H1 (cell line): ENCODE data around the gene L3MBTL2. TPM values are rescaled to one million over a fixed set of nuclear protein-coding genes. Genes with fewer than 3 reads are reported as not detected.

Source experiments
- CTCF ChIA-PET: fragments of 300-600 bp; sonication (Branson Sonifier 250); formaldehyde crosslinking; loops from one replicate; lab custom pipeline; 2021; ENCODE audit not compliant: partially characterized antibody; lab: Charles Lee
- POLR2A ChIA-PET: fragments of 300-600 bp; sonication (Branson Sonifier 250); formaldehyde crosslinking; loops from one replicate; lab custom pipeline; 2021; ENCODE audit warnings: inconsistent platforms; ENCODE audit not compliant: partially characterized antibody; lab: Charles Lee
- DNase-seq, 2 experiments: peaks; one replicate each; pipeline versions ENCODE4 v3.0.0 to v3.0.0-alpha.2; 2010 to 2022; ENCODE audit warnings: low spot score in 2 of 2, low read depth in 1 of 2, mixed read lengths in 1 of 2
- FAIRE-seq: peaks from 2 replicates; lab custom pipeline; 2011; peaks lifted over from hg19 to GRCh38; lab: Jason Lieb, UNC
- H2AFZ ChIP-seq: 2 replicates; pipeline ENCODE4 v1.8.1; 2012; ENCODE audit warnings: low read length, inconsistent platforms
- H2AK5ac ChIP-seq: 2 replicates; pipeline ENCODE4 v1.6.1; 2013; ENCODE audit warnings: low read depth, low read length
- H2BK120ac ChIP-seq: replicated peaks from 2 replicates; pipeline ENCODE3; 2013; ENCODE audit warnings: low read depth, low read length, inconsistent platforms
- H2BK12ac ChIP-seq: 2 replicates; pipeline ENCODE4 v1.6.1; 2013; ENCODE audit warnings: low read depth, low read length
- H2BK15ac ChIP-seq: 2 replicates; pipeline ENCODE4 v1.6.1; 2013; ENCODE audit warnings: low read length
- H2BK20ac ChIP-seq: 2 replicates; pipeline ENCODE4 v1.6.1; 2013; ENCODE audit warnings: low read length
- H2BK5ac ChIP-seq: 2 replicates; pipeline ENCODE4 v1.6.1; 2013; ENCODE audit warnings: low read depth, low read length
- H3K14ac ChIP-seq: 2 replicates; pipeline ENCODE4 v1.6.1; 2013; ENCODE audit warnings: inconsistent platforms; ENCODE audit not compliant: insufficient read length
- H3K18ac ChIP-seq: 2 replicates; pipeline ENCODE4 v1.6.1; 2013; ENCODE audit warnings: low read length; ENCODE audit errors: extremely low read depth
- H3K23ac ChIP-seq: 2 replicates; pipeline ENCODE4 v1.6.1; 2013; ENCODE audit warnings: inconsistent platforms; ENCODE audit not compliant: insufficient read length
- H3K23me2 ChIP-seq: 2 replicates; pipeline ENCODE4 v1.6.1; 2013; ENCODE audit warnings: low read depth, low read length
- H3K27ac ChIP-seq: 2 replicates; pipeline ENCODE4 v1.6.1; 2011; ENCODE audit warnings: low read depth, low read length, inconsistent platforms
- H3K27me3 ChIP-seq, 4 experiments: replicated peaks in 1 of 4; 1 replicate in 1 of 4; 2 replicates in 3 of 4; pipeline versions ENCODE4 v1.6.1 to v1.8.1; 2011 to 2013; ENCODE audit warnings: low read length in 3 of 4, mild to moderate bottlenecking in 3 of 4, inconsistent platforms in 2 of 4, mixed read lengths in 2 of 4, moderate library complexity in 1 of 4; ENCODE audit not compliant: control insufficient read depth in 3 of 4, insufficient read depth in 3 of 4; ENCODE audit errors: extremely low read depth in 1 of 4
- H3K36me3 ChIP-seq, 4 experiments: 2 replicates each; pipeline versions ENCODE4 v1.6.1 to v1.8.1; 2011 to 2013; ENCODE audit warnings: mild to moderate bottlenecking in 4 of 4, low read length in 3 of 4, moderate library complexity in 2 of 4, control low read depth in 1 of 4, inconsistent platforms in 1 of 4; ENCODE audit not compliant: insufficient read depth in 4 of 4, control insufficient read depth in 2 of 4
- H3K4ac ChIP-seq: replicated peaks from 2 replicates; pipeline ENCODE3; 2013; ENCODE audit warnings: low read length, low read depth, mixed read lengths, inconsistent platforms; ENCODE audit not compliant: insufficient read length
- H3K4me1 ChIP-seq, 4 experiments: replicated peaks in 1 of 4; 1 replicate in 1 of 4; 2 replicates in 3 of 4; pipeline versions ENCODE4 v1.6.1 to v1.8.1; 2011 to 2013; ENCODE audit warnings: low read length in 3 of 4, inconsistent platforms in 2 of 4, mixed read lengths in 1 of 4; ENCODE audit not compliant: insufficient read depth in 4 of 4, control insufficient read depth in 3 of 4
- H3K4me2 ChIP-seq, 2 experiments: 2 replicates each; pipeline versions ENCODE4 v1.6.1 to v1.8.1; 2011 to 2013; ENCODE audit warnings: low read depth in 2 of 2, low read length in 2 of 2, control low read depth in 1 of 2, inconsistent platforms in 1 of 2, mild to moderate bottlenecking in 1 of 2; ENCODE audit not compliant: insufficient read depth in 1 of 2
- H3K4me3 ChIP-seq, 4 experiments: fragments of 200-600, 300-600 bp in 1 of 4; sonication (generic), shearing (Covaris generic), sonication (Bioruptor Twin) in 1 of 4; 2 replicates each; pipeline versions ENCODE4 v1.5.1 to v1.8.1; 2011 to 2016; ENCODE audit warnings: low read length in 4 of 4, low read depth in 3 of 4, control low read depth in 2 of 4, inconsistent platforms in 2 of 4, mild to moderate bottlenecking in 2 of 4, mixed read lengths in 1 of 4, moderate library complexity in 1 of 4; ENCODE audit not compliant: insufficient read depth in 2 of 4; ENCODE audit errors: extremely low read depth in 1 of 4
- H3K56ac ChIP-seq: replicated peaks from 2 replicates; pipeline ENCODE3; 2013; ENCODE audit warnings: low read depth, mild to moderate bottlenecking, mixed read lengths, low read length, inconsistent platforms; ENCODE audit not compliant: insufficient read length
- H3K79me1 ChIP-seq: 2 replicates; pipeline ENCODE4 v1.6.1; 2013; ENCODE audit warnings: low read depth, low read length, control low read depth
- H3K79me2 ChIP-seq, 2 experiments: 2 replicates each; pipeline versions ENCODE4 v1.6.1 to v1.8.1; 2012 to 2013; ENCODE audit warnings: low read length in 2 of 2, mild to moderate bottlenecking in 2 of 2, inconsistent platforms in 1 of 2; ENCODE audit not compliant: insufficient read depth in 2 of 2, control insufficient read depth in 1 of 2
- H3K9ac ChIP-seq, 4 experiments: replicated peaks in 1 of 4; 1 replicate in 1 of 4; 2 replicates in 3 of 4; pipeline versions ENCODE4 v1.6.1 to v1.8.1; 2011 to 2013; ENCODE audit warnings: low read depth in 3 of 4, low read length in 3 of 4, control low read depth in 2 of 4, mild to moderate bottlenecking in 2 of 4, moderate library complexity in 2 of 4, inconsistent platforms in 1 of 4; ENCODE audit errors: extremely low read depth in 1 of 4
- H3K9me3 ChIP-seq, 2 experiments: 2 replicates each; pipeline versions ENCODE4 v1.6.1 to v1.8.1; 2012 to 2013; ENCODE audit warnings: mild to moderate bottlenecking in 2 of 2, moderate library complexity in 2 of 2, control low read depth in 1 of 2, inconsistent platforms in 1 of 2, low read depth in 1 of 2, low read length in 1 of 2, mixed read lengths in 1 of 2; ENCODE audit not compliant: insufficient read depth in 2 of 2
- H4K20me1 ChIP-seq, 2 experiments: replicated peaks in 1 of 2; 2 replicates each; pipeline versions ENCODE3 to v1.8.1; 2011 to 2013; ENCODE audit warnings: inconsistent platforms in 2 of 2, low read length in 2 of 2, mild to moderate bottlenecking in 1 of 2; ENCODE audit not compliant: insufficient read depth in 2 of 2, control insufficient read depth in 1 of 2
- H4K5ac ChIP-seq: 2 replicates; pipeline ENCODE4 v1.6.1; 2013; ENCODE audit warnings: low read length, low read depth, mixed read lengths, inconsistent platforms; ENCODE audit not compliant: insufficient read length
- H4K8ac ChIP-seq: 2 replicates; pipeline ENCODE4 v1.8.0; 2013; ENCODE audit warnings: mild to moderate bottlenecking, moderate library complexity, low read length, inconsistent platforms; ENCODE audit not compliant: insufficient read depth; ENCODE audit errors: extremely low read depth
- H4K91ac ChIP-seq: replicated peaks from 2 replicates; pipeline ENCODE3; 2013; ENCODE audit warnings: low read length, mixed read lengths, inconsistent platforms; ENCODE audit not compliant: insufficient read length
- CBX8 ChIP-seq: fragments of 300-800, 300-1000 bp; sonication (generic); IDR thresholded peaks from 2 replicates; pipeline ENCODE4 v1.7.1; 2016; ENCODE audit warnings: low read depth, low read length, borderline replicate concordance
- GABPA ChIP-seq: IDR thresholded peaks from 2 replicates; pipeline ENCODE4 v1.6.1; 2011; ENCODE audit warnings: mild to moderate bottlenecking, low read length, moderate library complexity, borderline replicate concordance; ENCODE audit not compliant: insufficient read depth
- GTF2F1 ChIP-seq: IDR thresholded peaks from 2 replicates; pipeline ENCODE4 v1.6.1; 2012; ENCODE audit warnings: low read depth, low read length, improper control_type of control experiment, borderline replicate concordance
- JUND ChIP-seq: IDR thresholded peaks from 2 replicates; pipeline ENCODE4 v1.6.1; 2011; ENCODE audit warnings: mild to moderate bottlenecking, improper control_type of control experiment, low read length
- RFX5 ChIP-seq: IDR thresholded peaks from 2 replicates; pipeline ENCODE4 v1.6.1; 2011; ENCODE audit warnings: low read depth, low read length, improper control_type of control experiment, borderline replicate concordance
- WGBS, 2 experiments: shearing (Covaris generic) in 1 of 2; methylation state at CpG; one replicate each; pipeline versions ENCODE4 v1.1.6 to v1.1.7; 2013 to 2015; ENCODE audit warnings: low lambda C conversion rate in 2 of 2, mixed read lengths in 2 of 2, inconsistent platforms in 1 of 2, low coverage in 1 of 2, missing lambda C conversion rate in 1 of 2; ENCODE audit not compliant: insufficient replicate concordance in 2 of 2, insufficient coverage in 1 of 2, insufficient read length in 1 of 2; ENCODE audit errors: extremely low coverage in 1 of 2, missing lambda C conversion rate in 1 of 2; 5-methylcytosine and 5-hydroxymethylcytosine counted together
- polyA plus RNA-seq, 7 experiments: library from polyadenylated mRNA; depleted of rRNA in 3 of 7; stranded (reverse) in 5 of 7; unstranded in 2 of 7; fragments of >200 nt in 5 of 7; fragments of 200-250 nt in 2 of 7; gene quantifications; 1 replicate in 5 of 7; 2 replicates in 1 of 7; 4 replicates in 1 of 7; pipeline versions ENCODE4 v1.2.1 to v1.2.3, GENCODE V29; 2011 to 2013; ENCODE audit warnings: missing spikeins in 2 of 7, mixed read lengths in 2 of 7
- total RNA-seq: library from RNA; stranded (reverse); fragmentation: NEBNext Ultra II Directional; extraction: Animal tissue kit (Norgen Biotek cat#: 25700); gene quantifications from 2 replicates; pipeline ENCODE4 v1.2.1, GENCODE V29; 2021

The L3MBTL2 gene
- total and polyA plus RNA-seq, 2 of the 8 experiments (the other 6 are each of a cell fraction or from before 2014, with no cell fraction given) = 23.9 to 24.9 TPM

DNA sequence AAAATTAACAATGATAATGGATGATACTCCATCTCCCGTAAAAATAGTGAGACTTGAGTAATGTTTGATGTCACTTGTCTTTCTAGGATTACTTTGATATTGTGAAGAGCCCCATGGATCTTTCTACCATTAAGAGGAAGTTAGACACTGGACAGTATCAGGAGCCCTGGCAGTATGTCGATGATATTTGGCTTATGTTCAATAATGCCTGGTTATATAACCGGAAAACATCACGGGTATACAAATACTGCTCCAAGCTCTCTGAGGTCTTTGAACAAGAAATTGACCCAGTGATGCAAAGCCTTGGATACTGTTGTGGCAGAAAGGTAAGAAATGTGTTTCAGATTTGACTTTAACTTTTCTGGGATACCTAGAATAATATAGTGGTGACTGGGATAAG is 48.0 kb upstream of the L3MBTL2 start:
- FAIRE-seq = no peak
- H3K14ac ChIP-seq = no peak overlapping the region
- TF ChIP-seq JUND = no peak
- no peak for TF ChIP-seq CBX8
- TF ChIP-seq RFX5 = no peak
- TF ChIP-seq GABPA = no peak
- TF ChIP-seq GTF2F1 = no peak
- TF ChIP-seq, all 59 proteins: peak for 0
- Histone ChIP-seq H3K23ac (no peak overlapping the region), H3K79me1 (no peaks in the 10 kb centered on the region), H2AK5ac (no peak overlapping the region), H4K20me1 (no peaks in the 10 kb centered on the region), H4K8ac (no peak overlapping the region), H4K91ac (no peak overlapping the region), H3K4me2 (no peak overlapping the region), H2BK12ac (no peak overlapping the region), H3K9me3 (no peaks in the 10 kb centered on the region), H2BK15ac (no peak overlapping the region), H2BK20ac (no peak overlapping the region), H2AFZ (no peak overlapping the region), H3K27me3 (no peaks in the 10 kb centered on the region), H3K79me2 (no peaks in the 10 kb centered on the region), H2BK120ac (no peak overlapping the region), H3K36me3 (peaks cover 58 to 99% (median 89%) of the 10 kb centered on the region in 4 experiments), H3K18ac (no peak overlapping the region), H3K27ac (no peak overlapping the region), H3K23me2 (no peaks in the 10 kb centered on the region), H3K56ac (no peak overlapping the region), H4K5ac (no peak overlapping the region), H3K4me1 (no peaks in the 10 kb centered on the region), H2BK5ac (no peak overlapping the region), H3K4me3 (no peak overlapping the region), H3K4ac (no peak overlapping the region), H3K9ac (no peak overlapping the region)
- WGBS, 2 experiments = 95% methylated on average over 4 of the region's 4 CpGs; no CpG with 5 or more reads in 1 of the 2 experiments
- ChIA-PET CTCF (interaction anchor here (1.6 kb wide), 1 partner anchor 249 kb away, joined by 3 read pairs; no protein-coding TSS in a partner anchor), POLR2A (no interaction called here)
- no peak for DNase-seq
